ENCODE measurements around the gene PLXNA2.
A peak's percentile ranks its signal among the peaks of the same experiment; 100 is the strongest.

The PLXNA2 gene

DNA sequence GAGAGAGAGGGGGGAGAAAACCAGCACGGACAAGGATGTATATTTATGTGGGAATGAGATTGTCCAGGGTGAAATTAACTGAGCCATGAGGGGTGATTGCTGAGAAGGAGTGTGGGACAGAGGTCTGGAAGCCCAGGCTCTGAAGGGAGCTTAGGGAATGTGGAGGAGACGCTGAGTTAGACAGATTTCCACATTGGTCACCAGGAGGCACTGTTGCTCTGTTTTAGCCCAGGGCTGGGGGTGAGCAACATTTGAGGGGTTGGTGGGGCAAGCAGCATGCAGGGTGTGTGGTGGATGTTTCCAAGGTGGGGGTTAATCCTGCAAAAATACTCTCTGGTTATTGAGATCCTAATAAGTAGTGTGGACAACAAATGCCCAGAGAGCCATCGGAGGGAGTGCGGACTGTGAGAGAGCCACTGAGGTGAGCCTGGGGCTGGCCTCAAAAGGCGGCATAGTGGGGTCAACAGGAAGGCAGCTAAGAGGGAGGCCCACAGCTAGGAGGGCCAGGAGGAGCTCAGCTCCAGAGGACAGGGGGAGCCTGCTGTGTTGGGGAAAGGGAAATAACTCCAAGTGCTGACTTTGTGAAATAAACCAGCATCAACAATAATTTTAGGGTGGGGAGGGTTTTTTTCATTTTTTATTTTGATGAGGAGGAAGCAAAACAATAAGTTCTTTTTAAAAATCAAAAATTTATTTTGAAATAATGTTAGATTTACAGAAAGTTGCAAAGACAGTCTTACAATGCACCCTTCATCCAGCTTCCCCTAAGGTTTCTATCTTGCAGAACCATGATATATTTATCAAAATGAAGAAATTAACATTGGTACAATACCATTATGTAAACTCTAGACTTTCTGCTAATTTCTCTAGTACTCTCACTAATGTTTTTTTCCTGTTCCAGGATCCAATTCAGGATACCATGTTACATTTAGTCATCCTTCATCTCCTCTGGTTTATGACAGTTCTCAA is 250.4 kb downstream of the PLXNA2 start:
- TF ChIP-seq, protein P1, sequence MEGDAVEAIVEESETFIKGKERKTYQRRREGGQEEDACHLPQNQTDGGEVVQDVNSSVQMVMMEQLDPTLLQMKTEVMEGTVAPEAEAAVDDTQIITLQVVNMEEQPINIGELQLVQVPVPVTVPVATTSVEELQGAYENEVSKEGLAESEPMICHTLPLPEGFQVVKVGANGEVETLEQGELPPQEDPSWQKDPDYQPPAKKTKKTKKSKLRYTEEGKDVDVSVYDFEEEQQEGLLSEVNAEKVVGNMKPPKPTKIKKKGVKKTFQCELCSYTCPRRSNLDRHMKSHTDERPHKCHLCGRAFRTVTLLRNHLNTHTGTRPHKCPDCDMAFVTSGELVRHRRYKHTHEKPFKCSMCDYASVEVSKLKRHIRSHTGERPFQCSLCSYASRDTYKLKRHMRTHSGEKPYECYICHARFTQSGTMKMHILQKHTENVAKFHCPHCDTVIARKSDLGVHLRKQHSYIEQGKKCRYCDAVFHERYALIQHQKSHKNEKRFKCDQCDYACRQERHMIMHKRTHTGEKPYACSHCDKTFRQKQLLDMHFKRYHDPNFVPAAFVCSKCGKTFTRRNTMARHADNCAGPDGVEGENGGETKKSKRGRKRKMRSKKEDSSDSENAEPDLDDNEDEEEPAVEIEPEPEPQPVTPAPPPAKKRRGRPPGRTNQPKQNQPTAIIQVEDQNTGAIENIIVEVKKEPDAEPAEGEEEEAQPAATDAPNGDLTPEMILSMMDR (IDR thresholded peaks at IDR 0.05; ENCODE audit: low read depth, low read length), result peak; percentile 46; the same call in 1 of the 2 replicates
- H3K4me3 ChIP-seq (ENCODE audit: low read depth, low read length), result no peak overlapping the region

DNA sequence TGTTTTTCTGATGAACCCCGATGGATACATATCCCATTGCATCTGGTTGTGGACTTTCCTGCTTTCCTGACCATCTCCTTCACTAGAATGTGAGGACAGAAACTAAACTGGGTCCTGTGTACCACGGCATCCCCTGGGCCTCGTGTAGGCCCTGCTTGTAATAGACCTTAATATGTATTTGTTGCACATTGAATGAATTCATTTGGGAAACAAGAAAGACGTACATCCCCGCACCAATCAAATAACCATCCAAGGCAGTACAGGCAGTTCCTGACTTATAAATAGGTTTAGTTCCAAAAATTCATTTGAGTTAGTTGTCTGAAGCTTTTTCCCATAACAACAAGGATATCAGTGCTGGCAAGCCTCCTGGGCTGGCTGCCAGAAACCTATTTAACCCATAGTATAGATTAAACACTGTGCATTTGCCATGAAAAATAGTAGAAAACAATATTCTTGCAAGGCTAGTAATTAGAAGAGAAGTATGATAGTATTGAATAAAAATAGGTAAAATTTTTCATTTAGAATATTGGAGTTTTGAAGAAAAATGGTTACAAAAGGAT is 251.4 kb downstream of the PLXNA2 start:
- TF ChIP-seq, protein P1 (IDR thresholded peaks at IDR 0.05; ENCODE audit: low read depth, low read length), result no peak
- H3K4me3 ChIP-seq (ENCODE audit: low read depth, low read length), result no peak overlapping the region

DNA sequence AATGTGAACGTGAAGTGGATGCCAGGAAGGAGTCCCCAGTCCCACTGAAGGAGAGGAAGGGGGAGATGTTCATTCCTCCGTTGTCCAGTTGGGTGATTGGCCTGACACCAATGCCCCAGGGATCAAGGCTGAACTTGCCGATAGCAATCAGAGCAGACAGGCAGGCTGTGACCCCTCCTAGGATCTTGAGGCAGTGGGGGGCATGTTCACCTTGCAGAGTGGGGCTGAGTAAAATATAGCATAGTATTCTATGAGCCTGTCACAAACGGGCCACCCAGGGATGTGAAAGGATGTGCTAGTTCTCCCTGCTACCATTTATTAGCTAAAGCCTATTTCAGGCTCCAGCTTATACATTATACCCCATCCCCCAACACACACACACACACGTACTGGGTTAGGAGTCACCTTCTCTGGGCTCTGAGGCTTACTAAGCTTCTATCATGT is 252.6 kb downstream of the PLXNA2 start:
- TF ChIP-seq, protein P1 (IDR thresholded peaks at IDR 0.05; ENCODE audit: low read depth, low read length), result no peak

DNA sequence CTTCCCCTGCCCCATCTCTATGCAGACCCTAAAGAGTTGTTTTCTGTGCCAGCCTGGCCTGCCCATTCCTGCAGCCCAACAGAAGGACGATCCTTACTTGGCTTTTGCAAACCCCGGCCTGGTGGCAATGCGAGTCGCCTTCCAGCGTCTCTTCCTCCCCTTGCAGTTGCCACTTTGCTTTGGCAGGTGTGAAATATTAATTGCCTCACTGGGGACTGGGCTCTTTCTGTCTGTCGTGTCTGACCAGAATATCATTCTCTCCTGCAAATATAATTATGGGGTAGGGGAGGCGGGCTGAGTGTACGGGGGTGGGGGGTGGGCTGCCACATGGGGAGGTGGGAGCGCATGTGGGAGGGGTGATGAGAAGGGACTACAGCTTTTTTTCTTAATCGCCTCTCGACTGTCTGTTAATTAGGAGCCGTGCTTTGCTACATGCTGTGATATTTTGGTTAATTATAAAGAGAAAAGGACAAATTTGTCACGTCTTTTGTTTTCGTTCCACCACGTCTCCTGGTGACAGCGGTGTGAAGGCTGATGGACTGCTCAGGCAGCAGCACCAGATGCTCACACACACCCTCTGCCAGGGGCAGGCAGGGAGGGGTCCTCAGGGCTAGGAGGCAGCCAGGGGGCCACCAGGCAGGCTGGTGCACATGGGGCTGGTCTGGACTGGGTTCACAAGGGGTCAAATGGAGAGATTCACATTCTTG is 253.2 kb downstream of the PLXNA2 start:
- no peak overlapping the region for H3K4me3 ChIP-seq (ENCODE audit: low read depth, low read length)
- TF ChIP-seq, protein P1 (IDR thresholded peaks at IDR 0.05; ENCODE audit: low read depth, low read length), result no peak

More for the DNA sequence above, 252.6 kb downstream of the PLXNA2 start:
- no peak overlapping the region for H3K4me3 ChIP-seq (ENCODE audit: low read depth, low read length)

DNA sequence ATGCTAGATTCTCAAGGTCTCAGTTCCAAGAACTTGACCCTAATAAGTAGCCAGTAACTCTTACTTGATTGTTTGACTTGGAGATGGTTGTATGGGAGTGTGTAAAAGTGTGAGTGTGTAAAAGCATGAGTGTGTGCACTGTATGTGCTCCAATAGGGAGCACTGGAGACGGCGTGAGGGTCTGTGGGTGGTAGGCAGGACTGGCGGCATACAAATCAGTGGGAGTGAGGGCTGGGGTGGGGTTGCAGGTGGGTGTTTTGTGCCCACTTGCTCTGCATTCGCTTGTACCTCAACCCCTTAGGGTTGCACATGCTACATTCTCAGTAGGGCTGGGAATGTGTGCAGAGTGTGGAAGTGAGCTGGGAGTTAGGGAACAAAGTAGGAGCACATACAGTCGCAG is 253.7 kb downstream of the PLXNA2 start:
- H3K4me3 ChIP-seq (ENCODE audit: low read depth, low read length), result no peak overlapping the region
- TF ChIP-seq, protein P1 (IDR thresholded peaks at IDR 0.05; ENCODE audit: low read depth, low read length), result no peak

DNA sequence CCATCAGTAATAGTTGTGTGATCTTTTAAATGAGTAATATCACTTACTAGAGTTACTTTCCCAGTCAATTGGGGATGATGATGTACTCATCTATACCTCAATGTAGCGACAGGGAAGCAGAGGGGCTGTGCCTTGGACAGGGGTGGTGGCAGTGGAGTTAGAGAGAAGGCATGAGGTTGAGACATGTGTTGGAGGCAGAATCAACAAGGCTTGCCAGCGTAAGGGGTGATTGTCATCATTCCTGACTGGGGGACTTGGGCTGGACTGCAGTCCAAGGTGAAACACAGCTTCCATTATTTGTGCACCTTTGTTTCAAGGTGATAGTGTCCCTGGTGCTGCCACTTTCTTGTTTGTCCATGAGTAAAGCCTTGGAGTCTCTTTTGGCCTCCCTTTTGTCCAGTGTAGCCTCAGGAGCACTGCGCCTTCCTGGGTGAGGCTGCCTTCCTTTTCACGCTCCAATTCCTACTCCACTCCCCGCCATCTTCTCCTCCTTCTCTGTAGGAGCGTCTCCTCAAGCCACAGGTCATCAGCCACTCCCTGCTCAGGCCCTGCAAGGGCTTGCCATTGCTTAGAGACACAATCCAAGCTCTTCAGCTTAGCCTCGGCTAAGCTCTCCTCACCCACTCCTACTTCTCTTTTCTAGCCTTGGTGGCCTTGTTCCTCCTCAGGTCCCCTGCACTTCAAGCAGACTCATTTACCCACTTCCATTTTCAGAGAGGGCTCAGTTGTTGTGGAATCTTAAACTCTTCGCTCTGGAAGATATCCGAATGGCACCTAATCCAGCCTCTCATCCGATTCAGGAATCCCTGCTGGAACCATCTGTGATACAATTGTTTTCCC is 255.6 kb downstream of the PLXNA2 start:
- no peak overlapping the region for H3K4me3 ChIP-seq (ENCODE audit: low read depth, low read length)
- TF ChIP-seq, protein P1 (IDR thresholded peaks at IDR 0.05; ENCODE audit: low read depth, low read length), result no peak

Data from WI38 (cell line).